GM19324 (cell line): Measurements from ENCODE around the gene WDR37.

Experiments used
- ATAC-seq: cut with Tn5 transposase; IDR thresholded peaks from one replicate; pipeline ENCODE4 v1.9.1; 2021; ENCODE audit warnings: mild to moderate bottlenecking, moderate library complexity; ENCODE audit not compliant: unreplicated experiment, low FRiP score

The WDR37 gene

DNA sequence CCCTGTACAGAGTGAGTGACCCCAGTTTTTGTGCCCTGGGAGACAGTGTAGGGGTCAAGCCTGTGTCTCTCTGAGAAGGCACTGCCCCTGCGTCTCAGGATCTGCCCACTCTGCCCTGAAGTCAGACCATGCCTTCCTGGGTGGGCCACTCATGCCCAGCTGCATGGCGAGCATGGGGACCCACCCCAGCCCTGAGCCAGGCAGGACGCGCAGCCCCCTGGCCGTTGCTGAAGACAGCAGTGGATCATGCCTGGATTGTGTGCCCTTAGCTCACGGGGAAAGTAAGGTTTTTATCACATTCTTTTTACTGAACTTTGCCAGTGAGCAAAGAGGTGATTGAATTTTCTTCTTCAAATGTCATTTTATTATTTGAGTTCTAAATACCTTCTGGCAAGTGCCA, 66.2 kb downstream of the WDR37 start:
- no peak for ATAC-seq

- ATAC-seq: no peak
These were observed 67.0 kb downstream of the WDR37 start for GRCh38 chr10:1123198-1123597.

- no peak for ATAC-seq
These were observed 67.8 kb downstream of the WDR37 start for GRCh38 chr10:1123972-1124371.

DNA sequence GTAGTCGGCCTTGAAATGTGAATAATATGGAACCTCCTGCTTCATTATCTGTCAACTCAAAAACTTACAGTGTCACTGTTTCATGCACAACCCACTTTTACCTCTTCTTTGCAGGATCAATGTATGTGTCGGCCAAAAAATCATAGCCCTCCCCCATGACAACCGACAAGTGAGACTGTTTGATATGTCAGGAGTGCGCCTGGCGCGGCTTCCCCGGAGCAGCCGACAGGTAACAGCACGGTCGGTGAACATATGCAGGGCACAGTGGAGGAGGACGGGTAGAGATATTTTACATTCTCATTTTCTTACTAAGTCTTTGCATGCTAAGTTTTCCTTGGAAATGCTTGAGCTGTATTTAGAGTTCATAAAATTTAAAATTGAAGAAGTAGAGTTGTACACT, 68.6 kb downstream of the WDR37 start:
- ATAC-seq: no peak

DNA sequence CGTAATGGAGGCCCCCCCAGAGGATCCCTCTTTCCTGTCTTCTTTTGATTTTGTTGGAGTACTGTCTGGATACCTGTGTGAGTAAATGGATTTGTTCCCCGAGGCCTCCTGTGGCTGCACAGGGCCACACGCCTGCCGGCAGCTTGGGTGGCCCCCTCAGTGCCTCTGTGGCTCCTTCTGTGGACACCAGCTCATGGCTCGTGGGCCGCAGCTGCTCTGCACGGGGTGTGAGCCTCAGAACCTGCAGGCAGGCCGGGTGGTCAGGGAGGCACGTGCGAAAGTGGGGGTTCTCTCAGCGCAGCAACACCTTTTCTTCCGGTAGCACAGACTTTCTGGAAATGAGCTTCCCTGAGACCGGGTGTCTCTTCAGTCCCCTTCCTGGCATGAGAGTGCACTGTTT, 70.3 kb downstream of the WDR37 start:
- no peak for ATAC-seq

DNA sequence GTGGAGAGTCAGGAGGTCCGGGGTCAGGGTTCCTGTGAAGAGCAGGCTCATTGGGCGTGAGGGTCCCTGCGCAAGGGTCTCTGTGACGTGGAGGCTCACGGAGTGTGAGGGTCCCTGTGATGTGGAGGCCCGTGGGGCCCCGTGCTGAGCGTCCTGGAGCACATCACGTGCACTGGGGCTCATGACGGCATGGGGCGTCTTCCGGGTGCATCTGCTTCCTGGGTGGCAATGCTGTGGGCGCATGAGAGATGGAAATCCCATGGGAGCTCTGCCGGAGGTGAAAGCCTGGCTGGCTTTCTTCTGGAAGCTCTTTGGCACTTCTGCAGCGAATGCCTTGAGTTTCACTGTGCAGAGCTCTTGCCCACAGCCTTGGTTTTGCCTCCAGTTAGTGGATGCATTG, 71.4 kb downstream of the WDR37 start:
- no peak for ATAC-seq

DNA sequence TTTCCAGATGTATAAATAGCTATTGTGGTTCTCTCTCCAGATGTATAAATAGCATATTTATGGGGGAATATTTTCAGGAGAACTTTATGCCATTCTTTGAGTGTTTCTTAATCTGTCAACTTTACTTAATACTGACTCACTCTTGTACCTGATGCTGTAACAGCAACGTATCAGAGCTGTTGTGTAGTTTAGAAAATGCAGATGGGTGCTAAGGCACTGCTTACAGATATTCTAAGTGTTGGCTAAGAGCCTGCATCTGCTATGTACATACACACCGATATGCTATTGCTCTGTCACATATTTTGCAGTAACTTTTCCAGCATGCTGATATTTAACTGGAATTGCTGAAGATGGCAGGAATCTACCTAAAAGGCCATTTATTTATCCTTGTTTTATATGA, 71.9 kb downstream of the WDR37 start:
- ATAC-seq: no peak

- no peak for ATAC-seq
These were observed 72.5 kb downstream of the WDR37 start for GRCh38 chr10:1128649-1129048.

DNA sequence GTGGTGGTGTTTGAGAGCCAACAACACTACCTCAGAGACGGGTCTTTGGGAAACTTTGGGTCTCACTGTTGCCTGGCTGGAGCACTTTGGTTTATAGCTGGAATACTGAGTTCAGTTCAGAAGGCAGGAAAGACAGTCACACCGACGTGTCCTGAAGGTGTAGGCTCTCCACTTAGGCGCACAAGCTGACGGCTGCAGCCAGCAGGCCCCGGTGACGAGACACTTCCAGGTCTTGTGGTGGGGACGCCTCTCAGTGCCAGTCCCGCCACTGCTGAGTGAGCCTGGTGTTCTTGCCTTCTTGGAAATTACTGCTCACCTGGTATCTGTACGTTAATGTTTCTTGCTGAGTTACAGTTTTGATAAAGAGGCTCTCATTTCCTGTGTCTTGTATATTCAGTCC, 74.0 kb downstream of the WDR37 start:
- ATAC-seq: no peak

DNA sequence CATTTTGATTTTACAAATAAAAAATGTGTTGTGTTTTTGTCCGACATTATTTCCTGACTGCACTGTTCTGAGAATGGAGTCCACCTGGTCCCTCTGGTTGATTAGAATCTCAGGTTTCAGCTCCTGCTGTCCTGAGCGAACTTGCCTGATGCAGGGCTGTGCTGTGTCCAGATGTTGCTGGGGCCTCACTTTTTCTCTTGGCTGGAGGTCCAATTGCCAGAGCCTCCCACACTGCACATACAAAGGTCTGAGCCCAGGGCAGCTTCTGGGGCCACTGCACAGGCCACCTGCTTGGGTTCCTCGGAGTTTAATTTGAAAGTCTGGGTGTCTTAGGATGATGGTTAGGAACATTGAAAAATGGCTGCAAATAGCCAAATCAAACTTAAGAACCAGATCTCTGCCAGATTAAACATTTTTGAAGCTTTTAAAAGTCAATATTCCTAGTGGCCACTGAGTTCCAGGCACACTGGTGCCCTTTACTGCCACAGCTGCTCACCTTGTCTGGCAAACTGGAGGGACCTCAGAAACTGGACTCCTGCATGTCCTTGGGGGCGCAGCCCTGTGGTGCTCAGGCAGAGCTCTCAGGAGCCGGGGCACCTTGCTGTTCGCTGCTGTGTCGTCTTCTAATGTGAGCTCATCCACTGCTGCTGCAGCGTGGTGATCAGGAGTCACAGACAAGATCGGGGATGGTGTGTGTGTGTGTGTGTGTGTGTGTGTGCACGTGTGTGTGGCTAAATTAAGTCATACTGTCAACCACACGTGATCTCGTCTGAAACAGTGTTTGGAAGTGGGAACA, 75.0 kb downstream of the WDR37 start:
- no peak for ATAC-seq

DNA sequence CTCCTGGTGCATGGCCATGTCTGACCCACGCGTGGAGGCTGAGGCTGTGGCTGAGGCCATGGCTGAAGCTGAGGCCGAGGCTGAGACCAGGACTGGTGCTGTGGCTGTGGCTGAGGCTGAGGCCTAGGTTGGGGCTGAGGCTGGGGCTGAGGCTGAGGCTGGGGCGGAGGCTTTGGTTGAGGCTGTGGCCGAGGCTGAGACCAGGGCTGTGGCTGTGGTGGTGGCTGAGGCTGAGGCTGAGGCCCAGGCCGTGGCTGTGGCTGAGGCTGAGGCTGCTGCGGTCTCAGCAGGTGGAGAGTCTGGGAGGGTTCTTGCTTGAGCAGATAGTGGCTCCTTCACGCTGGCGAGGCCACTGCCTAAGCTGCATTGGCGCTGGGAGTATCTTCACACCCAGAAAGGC, 76.4 kb downstream of the WDR37 start:
- no peak for ATAC-seq

DNA sequence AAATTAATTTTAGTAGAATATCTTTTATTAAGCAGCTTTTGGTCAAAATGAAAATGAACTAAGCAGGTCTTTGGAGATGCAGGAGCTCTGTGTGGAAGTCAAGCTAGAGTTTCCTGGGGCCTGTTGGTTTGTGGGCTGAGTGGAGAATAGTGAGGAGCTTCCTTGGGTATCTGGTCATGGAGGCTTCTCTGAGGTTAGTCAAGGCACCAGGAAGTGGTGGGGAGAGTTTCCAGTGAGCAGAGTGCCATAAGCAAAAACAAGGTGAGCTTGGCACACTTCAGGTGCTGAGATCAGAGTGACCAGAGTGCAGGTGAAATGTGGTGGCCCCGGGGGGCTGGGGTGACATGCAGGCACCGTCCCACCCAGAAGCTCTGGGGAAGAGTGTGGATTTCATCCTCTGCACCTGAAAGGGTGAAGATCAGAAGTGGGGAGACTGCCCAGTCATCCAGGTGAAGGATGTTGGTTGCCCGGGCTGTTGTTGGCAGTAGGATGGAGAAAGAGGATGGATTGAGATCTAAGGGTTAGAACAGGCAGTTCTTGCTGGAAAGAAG, 77.4 kb downstream of the WDR37 start:
- ATAC-seq: no peak

GRCh38 chr10:1134156-1134555, 78.0 kb downstream of the WDR37 start:
- ATAC-seq: no peak

DNA sequence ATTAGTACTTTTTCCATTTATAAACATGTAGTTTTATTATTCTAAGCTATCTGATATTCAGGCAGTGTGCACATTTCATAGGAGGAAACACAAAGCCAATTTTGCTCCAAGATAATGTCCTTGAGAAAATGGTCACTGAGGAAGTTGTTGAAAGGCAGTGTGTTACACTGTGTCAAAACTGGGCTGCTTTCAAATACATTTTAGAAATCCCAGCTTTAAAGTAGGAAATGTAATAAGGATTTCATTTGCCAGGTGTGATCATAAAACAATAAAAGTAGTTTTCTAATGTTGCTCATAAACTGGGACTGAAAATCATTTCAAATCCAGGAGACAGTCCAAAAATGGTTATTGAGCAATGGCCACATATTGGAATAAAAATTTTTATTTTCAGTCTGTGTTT, 80.1 kb downstream of the WDR37 start:
- no peak for ATAC-seq

DNA sequence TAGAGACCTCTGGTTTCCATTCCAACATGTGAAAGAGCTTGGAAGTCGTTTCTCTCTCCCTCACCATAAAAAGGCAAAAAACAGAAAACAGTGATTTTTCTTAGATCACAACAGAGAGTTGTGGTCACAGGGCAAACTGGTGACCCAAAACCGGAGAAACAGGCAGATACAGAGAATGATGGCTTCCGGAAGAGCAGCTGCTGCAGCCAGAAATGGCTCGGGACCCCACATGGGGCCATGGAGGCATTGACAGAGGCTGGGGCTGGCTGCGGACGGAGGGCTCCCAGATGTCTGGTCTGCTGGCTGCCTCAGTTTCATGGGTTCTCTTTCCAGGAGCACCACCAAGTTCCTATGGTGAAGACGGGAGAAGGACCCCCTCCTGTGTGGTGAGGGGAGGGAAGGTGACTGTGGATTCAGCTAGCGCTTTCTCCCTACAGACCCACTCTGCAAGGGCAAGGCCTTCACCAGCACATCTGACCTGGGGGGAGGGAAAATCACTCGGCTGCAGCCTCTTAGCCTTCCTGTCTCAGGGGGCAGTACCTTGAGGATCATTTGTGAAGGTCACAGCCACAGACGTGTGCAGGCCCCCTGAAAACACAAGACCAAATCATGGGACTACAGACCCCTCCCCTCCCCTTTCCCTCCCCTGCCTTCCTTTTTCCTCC, 81.4 kb downstream of the WDR37 start:
- no peak for ATAC-seq

DNA sequence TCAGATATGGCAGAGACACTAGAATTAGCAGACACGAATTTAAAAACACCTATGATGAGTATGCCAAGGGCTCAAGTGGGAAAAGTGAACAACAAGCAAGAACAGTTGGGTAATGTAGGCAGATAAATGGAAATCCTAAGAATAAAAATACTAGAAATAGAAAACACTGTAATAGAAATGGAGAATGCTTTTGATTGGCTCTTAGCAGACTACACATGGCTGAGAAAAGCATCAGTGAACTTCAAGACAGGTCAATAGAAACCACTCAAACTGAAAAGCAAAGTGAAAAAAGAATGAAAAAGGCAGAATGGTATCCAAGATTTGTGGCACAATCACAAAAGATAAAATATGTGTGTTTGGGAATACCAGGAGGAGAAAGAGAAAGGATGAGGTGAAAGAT, 82.3 kb downstream of the WDR37 start:
- ATAC-seq: no peak

DNA sequence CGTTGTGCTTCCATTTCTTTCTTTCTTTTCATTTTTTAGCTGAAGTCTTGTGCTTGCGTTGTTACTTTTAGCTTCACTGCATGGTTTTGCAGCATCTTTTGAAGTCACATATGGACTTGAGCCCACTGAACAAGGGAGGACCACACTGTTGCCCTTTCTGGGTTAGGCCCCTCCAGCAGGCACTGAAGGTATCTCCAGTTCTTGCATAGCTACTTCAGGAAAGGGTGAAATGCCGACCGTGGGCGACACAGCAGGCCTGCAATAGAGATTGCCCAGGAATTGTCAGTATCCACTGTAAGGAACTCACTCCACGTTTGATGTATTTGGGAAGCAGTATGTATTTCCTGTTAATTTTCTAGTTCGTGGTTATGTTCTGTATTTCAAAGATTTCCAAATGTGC, 85.1 kb downstream of the WDR37 start:
- no peak for ATAC-seq

GRCh38 chr10:1141701-1142100, 85.5 kb downstream of the WDR37 start:
- ATAC-seq: no peak

DNA sequence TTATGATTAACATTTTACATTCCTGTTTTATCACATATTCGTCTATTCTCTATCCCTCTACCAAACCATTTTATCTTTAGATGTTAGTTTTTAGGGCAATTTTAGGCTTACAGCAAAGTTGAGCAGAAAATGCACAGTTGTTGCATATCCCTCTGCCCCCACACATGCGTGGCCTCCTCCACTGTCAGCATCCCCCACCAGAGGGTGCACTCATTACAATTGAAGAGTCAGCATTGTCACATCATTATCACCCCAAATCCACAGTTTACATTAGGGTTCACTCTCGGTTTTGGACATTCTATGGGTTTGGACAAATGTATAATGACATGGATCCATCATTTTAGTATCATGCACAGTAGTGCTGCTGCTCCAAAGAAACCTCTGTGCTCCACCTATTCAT, 86.4 kb downstream of the WDR37 start:
- no peak for ATAC-seq

GRCh38 chr10:1147810-1148209, 91.6 kb downstream of the WDR37 start:
- no peak for ATAC-seq

GRCh38 chr10:1148855-1149605, 92.8 kb downstream of the WDR37 start:
- no peak for ATAC-seq
